ENCODE results near the gene THOC6.
A peak's percentile ranks its signal among the peaks of the same experiment; 100 is the strongest.

The THOC6 gene

DNA sequence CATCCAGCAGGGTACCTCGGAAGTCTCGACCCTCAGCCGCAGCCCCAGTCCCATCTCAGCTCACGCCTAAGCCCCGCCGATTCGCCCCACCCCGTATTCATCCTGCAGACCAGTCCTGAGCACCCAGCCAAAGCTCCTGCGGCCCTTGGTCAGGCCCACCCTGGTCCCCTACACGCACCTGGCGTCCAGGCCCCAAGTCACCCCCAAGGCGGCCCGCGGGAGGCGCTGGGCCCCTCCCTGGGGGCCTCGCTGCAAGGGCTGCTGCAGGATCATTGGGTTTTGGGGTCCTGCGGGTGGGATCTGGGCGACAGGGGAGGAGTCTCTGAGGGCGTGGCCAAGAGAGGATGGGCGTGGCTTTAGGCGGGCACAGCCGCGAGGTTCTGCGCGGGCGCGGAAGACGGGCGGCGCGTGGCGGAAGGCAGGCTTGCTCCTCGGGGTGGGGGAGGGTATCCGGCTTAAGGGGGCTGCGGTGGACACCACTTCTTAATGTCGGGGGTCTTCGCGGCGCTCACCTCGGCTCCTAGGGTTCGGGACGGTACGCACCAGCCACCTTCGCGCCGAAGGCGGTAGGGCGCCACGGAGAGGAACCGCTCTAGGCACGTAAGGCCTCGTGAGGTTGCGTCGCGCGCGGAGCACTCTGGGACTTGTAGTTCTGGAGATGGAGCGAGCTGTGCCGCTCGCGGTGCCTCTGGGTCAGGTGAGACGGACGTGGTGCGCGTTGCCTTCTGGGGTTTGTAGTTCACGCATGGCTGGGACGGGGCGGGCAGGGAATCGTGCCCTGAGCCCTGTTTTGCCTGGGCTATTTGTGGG lies at the start of gene THOC6, which contains the start of gene HCFC1R1:
Gene THOC6, plus strand, starts transcription at position 367 of the 810 bp plus-strand sequence. Its CDS starts 292 bp downstream, at position 659.
Gene HCFC1R1, minus strand, starts transcription at position 274 of the 810 bp plus-strand sequence. Its CDS starts 1 bp downstream, at position 273.
- DNase-seq = peak; percentile 97

DNA sequence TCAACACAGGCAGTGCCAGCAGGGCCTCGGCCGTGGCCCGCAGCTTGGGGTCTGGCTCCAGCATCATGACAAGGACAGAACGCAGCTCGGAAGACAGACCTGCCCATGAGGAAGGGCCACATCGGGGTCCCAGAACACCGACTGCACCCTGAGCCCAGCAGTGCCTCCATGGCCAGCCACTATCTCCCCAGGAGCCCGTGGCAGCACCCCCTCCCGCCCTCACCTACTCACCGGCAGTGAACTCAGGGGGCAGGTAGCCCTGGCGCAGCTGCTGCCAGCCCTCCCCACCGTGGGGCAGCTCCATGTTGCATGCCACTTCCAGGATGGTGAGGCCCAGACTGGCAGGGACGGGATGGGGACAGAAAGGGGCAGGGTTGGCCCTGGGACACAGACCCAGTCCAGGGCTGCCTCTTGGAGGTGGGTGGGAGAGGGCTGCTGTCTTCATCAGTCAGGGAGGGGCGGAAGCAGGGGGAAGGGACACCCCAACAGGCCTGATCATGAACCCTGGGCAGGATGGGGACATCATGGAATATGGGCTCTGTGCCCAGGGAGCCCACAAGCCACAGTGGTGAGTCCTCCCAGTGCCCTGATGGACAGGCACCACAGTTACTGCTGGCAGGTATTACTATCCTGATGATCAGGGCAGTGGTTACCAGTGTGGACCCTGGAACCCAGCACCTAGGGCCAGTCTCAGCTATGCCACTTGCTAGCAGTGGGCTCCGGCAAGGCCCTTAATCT lies 49.3 kb upstream of the THOC6 start:
- DNase-seq = no peak

DNA sequence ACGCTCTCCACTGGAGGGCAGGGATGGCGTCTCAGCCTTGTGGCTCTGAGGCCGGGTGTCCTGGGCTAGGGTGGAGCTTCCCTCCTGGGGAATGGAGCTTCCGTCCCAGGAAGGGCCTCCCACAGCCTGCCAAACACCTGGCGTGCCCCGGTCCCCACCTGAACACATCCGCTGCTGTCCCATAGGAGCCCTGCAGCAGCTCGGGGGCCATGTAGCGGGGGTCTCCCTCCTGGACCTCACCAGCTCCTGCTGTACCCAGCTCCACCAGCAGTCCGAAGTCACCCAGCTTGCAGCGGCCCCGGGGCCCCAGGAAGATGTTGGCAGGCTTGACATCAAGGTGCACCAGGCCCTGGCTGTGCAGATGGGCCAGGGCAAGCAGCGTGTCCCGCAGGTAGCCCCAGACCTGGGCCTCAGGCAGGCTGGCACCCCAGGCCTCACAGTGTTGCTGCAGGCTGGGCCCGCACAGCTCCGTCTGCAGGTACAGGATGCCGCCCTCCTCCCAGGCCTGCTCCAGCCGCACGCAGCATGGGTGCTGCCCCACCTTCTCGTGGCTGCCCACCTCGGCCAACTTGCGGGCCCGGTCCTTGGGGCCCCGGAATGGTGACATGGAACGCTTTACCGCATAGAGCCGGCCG lies 48.6 kb upstream of the THOC6 start:
- DNase-seq = no peak

DNA sequence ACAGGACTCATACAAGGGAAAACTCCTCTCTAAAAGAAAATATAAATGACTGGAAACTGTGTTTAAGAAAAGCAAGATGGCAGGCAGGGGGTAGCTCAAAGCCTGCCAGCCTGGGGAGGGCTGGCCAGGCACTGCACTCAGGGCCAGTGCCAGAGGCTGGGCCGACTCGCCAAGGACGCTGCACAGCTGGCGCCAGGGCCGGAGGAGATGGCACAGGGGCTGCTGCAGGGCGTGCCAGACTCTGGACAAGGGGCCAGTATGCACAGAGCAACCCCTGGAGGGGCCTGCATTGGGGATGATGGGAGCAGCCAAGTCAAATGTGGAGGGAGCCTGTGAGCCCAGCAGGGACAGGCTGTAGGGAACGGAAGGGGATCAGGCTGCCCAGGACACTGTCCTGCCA lies 47.6 kb upstream of the THOC6 start:
- DNase-seq = no peak

DNA sequence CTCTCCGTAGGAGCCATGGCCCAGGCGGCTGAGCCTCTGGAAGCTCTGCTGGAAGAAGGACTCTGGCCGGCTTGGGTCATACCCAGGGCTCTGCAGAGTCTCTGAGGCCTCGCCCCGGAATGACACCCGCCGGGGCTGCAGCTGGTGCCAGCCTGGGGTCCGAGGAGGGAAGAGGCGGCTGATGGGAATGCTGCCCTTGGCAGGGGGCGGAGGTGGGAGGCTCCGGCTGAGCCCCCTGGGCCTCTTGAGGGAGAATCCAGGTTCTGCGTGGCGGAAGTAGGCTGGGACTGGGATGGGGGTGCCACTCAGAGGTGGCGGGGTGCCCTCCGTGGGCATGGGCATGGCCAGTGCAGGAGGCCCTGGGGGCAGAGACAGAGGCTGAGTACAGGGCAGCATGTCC lies 47.2 kb upstream of the THOC6 start:
- no peak for DNase-seq

DNA sequence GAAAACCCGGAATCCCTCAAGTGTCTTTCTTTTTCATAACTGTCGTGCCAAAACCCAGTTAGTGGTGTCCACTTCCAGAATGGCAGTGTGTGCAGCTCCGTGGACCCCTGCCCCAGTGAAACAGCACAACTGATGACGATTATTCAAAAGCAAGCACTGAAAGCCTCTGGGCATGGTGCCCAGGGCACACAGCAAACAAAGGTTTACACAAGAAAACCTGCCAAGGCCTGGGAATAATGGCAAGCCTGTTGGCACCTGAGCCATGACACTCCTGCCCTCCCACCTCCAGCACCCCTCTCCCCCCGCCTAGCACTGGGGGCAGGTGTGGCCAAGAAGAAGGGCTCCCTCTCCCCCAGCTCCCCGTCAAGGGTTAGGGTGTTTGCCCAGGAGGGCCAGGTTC lies 46.4 kb upstream of the THOC6 start:
- DNase-seq = no peak

DNA sequence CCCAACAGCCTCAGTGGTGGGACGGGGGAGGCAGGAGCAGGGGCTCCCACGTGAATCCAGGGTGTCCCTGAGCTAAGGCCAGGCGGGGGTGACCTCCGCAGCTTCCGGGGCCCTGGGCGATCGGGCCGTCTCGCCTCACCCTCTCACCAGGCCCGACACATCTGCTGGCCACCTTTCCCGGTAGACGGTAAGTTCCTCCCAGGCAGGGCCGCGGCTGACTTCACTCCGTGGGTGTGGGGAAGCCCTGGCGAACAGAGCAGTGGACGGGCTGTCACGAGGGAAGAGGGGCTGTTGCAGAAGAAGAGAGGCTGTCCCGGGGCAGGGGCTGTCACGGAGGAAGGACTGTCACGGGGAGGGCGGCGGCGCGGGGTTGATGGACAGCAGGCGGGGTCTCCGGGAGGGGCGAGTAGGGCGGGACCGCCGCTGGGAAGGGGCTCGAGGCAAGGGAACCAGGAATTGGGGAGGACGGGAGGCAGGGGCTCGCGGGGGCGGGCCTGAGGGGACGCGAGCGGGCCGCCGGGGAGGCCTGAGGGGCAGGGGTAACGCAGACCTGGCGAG lies 44.1 kb upstream of the THOC6 start:
- DNase-seq = peak; percentile 62

DNA sequence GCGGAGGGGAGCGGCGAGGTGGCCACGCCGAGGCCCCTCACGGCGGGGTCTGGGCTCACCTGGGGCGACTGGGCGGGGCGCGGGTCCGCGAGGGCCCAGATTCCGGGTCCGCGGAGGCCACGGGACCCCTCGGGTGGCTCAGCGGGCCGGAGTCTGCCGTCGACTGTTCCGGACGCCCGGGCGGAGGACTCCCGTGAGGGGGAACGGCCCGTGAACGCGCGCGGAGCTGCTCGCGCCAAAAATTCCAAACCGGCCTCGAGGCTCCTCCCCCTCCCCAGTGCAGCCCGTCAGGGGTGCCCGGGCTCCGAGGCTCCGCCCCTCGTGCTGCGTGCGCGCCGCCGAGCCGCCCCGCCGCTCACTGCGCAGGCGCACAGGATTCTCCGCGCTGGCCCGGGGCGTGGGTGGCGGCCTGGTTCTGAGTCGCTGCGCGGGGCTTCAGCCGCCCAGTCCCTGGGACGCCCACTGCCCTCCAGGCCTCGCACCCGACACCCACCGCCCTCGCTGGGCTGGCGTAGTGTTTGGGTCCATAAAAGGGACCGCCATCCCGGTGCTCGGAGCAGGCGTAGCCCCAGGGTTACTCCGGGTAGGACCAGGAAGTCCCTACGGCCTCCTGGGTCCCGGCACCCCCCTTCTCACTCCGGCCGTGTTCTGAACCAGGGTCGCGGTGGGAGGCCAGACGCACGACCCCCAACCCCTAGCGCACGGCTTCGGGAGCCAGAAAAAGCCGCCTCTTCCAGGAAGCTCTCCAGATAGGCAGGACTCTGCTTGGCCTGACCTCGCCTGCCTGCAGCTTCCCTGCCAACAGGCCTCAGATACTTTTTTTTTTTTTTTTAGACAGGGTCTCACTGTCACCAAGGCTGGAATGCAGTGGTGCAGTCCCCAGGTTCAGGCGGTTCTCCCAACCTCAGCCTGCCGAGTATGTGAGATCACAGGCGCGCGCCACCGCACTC lies 43.3 kb upstream of the THOC6 start, which contains the start of gene PKMYT1:
Gene PKMYT1, minus strand, starts transcription at position 220 of the 950 bp plus-strand sequence. CDS start 789 bp downstream, outside the sequence.
- peak; percentile 97 for DNase-seq

DNA sequence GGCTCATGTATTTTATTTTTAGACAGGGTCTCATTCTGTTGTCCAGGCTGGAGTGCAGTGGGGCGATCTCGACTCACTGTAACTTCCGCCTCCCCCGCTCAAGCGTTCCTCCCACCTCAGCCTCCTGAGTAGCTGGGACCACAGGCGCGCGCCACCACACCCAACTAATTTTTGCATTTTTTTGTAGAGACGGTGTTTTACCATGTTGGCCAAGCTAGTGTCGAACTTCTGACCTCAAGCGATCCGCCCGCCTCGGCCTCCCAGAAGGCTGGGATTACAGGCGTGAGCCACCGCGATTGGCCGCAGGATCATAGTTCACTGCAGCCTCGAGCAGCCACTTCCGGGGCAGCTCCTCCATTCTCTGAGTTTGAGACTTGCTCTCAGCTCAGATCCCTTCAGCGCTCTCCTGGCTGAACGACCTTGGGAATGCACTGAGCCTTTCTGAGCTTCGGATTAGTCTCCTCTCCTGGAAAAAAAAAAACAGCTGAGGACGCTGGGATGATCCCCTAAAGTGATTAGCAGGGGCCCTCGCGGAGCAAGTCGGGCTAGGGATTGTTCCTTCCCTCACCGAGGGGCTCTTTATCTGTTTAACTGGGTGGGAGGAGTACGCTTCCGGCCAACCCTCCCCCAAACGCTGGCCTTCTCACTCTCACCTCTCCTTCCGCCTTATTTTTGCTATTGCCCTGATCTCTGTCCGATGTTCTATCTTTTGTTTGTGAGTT lies 42.5 kb upstream of the THOC6 start:
- DNase-seq = no peak

DNA sequence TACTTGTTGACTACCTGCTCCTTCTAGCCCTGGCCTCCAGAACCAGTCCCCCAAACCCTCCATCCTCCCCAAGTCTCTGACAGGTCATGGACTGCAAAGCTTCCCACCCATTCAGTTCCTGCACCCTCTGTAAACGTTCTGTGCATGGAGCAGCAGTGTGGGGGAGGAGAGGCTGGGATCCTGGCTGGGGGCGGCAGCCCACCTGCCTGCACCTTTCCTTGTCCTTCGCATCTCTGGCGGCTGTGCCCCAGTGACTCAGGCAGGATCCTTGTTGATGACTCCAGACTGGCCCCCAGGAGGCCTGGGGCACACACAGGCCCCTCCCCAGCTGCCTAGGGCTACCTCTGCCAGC lies 42.0 kb upstream of the THOC6 start:
- DNase-seq = no peak

DNA sequence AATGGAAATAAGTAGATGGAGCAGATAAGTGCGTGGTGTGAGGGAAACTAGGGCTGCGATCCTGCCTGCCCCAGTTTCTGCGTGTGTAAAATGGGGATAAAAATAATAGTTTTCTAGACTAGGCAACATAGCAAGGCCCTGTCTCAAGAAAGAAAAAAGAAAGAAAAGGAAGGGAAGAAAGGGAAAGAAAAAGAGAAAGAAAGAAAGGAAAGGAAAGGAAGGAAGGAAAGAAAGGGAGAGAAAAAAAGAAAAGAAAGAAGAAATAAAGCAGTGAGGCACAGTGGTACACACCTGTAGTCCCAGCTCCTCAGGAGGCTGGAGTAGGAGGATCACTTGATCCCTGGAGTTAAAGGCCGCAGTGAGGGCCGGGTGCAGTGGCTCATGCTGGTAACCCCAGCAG lies 41.4 kb upstream of the THOC6 start:
- no peak for DNase-seq

DNA sequence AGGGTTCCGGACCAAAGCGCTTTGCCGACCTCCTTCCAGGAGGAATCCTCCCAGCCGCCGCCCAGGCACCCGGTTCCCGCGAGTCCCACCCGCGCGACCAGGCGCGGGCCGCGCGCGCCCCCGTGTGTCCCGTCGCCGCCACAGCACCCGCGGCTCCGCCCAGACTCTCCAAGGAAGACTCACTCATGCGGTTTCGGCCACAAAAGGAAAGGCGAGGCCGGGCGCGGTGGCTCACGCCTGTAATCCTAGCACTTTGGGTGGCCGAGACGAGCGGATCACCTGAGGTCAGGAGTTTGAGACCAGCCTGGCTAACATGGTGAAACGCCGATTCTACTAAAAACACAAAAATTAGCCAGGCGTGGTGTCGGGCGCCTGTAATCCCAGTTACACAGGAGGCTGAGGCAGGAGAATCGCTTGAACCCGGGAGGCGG lies 40.1 kb upstream of the THOC6 start:
- peak; percentile 90 for DNase-seq

DNA sequence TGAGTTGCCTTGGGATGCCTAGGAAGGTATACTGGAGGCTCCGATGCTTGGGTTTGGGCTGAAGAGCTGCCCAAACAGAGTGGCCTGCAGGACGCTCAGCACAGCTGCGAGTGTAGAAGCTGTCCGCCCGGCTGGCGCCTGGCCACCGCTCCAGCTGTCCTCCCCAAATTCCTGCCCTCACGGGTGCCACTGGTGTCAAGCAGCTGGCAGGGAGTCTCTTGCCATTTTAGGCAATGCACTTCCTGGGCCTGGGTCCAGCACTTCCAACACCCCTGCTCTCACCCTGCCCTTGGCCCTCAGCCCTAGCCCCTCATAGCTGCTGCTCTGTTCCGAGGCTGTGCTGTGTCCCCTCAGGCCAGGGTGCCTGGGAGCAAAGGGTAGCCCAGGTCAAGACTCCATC lies 38.4 kb upstream of the THOC6 start:
- no peak for DNase-seq

DNA sequence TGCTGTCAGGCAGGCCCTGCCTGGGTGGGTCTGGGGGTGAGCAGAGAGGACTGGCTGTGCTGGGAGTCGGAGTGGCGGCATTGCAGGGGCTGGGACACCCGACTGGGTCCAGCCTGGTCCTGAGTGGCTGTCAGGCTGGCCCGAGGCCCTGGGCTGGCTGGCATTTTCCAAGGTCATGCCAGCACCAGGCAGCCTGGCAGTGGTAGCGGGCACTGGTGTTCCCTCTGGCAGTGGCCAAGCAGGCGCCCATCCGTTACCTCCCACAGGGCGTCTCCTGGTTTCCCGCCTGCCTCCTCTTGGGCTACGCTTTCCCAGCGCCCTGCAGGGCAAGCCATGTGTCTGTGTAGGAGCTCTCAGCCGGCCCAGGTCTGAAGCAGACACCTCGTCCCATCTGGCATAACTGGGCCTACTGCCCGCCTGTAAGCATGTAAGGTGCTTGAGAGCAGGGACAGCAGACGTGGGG lies 37.9 kb upstream of the THOC6 start:
- no peak for DNase-seq

DNA sequence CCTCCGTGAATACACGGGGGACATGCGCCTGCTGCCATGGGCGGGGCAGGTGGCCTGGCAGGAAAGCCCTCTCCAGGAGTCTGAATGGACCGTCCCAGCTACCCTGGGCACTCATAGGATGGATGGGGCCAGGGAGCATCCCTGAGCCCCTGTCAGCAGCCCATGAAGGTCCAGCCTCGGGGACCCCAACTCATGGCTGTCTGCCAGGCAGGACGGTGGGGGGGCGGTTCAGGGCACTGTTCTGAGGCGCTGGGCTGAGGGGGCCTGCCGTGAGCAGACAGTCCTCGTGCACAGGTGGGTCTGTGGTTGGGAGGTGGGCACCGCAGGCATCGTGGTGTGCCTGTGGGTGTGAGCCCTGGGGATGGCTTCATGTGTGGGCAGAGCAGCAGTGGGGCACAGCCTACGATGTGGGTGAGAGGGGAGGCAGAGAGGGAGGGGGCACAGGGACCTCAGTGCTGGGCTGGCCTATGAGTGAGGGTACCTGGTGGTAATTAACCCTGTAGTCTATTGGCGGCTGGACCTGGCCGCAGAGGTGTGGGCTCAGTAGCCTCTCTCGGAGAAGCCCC lies 37.1 kb upstream of the THOC6 start:
- no peak for DNase-seq

DNA sequence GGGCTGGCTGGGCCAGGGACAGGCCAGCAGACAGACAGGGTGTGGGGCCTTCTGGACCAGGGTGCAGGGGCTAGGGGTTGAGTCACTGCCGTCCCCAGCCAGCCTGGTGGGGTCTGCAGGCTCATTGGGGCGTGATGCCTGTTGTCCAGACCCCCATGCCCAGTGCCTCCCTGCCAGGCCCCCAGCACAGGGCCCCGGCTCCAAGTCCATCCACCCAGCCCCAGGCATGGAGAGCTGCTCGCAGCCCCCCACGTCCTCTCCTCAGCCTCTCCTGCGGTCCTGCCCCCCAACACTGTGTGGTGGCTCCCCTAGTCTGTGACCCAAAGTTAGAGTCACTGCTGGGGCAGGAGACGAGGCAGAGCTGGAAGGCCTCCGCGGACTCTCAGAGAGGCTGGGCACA lies 36.5 kb upstream of the THOC6 start:
- DNase-seq = no peak

DNA sequence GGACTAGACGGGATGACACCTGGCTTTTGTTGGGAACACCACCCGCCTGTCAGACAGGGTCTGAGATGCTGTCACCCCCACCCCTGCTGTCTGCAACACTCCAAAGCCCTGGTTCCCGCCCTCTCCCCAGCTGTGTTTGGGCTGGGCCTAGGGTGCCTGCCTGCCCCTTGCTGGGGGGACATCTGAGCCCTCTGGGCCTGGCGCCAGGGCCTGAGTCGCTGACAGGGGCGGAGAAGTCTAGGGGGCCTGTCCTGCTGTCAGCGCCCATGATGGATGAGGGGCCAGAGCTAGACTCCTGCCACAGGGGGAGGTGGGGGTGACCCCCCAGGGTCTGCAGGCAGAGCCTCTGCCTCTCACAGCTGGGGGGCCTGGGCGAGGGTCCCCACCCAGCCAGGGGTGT lies 36.0 kb upstream of the THOC6 start:
- DNase-seq = no peak

DNA sequence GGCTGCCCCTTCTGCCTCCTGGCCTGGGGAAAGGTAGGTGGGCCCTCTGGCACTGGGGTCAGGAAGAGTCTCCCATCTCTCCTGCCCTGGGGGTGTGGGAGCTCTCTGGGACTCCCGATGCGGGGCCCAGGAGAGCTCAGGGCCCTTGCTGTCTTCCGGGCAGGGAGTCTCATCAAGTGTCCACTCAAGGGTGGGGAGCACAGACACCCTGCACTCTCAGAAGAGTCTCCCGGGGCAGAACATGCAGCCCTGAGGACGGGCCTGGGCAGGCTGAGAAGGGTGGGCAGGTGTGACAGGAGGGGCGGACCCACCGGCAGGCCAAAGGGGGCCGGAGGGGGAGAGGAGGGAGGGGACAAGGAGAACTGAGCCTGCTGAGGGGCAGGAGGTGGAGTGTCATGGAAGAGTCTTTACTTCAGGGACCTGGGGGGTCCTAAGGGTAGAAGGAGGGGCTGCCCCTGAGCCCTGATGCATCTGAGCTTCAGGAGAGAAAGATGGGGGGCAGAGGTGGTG lies 35.2 kb upstream of the THOC6 start:
- DNase-seq = no peak

DNA sequence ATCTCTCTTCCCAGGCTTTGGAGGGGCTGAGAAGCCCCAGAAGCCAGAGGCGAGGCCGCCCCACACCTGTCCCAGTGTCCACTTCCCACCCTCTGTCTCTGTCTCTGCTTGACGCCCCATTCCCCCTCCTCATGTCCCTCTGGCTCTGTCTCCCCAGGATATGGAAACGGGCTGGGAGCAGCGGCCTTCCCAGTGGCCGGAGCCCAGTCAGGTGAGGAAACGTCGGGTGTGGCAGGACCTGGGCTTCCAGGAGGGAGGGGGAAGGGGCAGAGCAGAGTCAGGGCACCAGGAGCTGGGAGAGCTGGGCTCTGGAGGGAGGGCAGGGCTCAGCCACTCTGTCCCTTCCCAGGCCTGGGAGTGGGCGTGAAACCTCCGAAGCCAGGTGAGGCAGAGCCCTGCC lies 32.9 kb upstream of the THOC6 start:
- no peak for DNase-seq

DNA sequence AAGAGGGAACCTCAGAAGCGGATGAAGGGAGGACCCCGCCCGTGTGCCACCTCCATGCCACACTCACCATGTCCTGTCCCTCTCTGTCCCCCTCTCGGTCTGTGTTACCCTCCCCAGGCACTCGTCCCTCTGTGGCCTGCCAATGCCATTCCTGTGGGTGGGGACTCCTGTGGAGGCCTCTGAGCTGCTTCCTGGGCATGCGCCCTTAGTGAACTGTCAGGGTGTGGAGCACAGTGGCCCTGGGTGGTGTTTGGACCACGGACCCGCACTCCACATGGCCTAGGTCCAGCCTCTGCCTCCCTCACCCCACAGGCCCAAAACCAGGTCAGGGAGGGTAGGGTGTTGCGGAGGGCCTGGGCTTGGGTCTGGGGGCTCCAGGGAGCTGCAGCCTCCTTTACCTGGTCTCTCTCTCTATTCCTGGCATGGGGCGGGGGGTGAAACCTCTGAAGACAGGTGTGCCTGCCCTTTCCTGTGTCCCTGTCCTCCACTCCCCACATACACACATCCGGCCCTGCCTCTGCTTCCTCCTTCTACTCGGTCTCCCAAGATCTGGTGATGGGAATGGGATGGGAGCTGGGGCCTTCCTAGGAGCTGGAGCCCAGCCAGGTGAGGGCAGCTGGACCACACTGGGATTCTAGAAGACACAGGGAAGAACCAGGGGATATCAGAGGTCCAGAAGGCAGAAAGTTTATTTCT lies 32.1 kb upstream of the THOC6 start:
- DNase-seq = no peak
